ENCODE results near the gene PTPN14.

DNA sequence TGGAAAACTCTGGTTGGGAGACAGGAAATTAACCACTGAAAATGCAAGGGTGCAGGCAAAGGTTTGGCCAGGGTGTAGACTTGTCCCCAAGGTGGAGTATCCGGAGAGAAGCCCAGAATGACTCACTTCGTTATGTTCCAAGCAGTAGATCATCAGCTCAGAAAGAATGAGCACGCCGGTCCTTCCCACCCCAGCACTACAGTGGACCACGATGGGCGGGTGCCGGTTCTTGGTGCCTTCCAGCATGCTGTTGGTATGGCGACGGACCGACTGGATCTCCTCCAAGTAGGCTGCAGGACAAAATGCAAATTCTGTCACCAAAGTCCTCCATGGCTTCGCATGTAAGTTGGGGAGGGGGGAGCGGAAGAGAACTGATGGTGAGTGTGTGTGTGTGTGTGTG is 187.0 kb downstream of the PTPN14 start:
- TF ChIP-seq CREB5 (CRISPR knock-in tag; IDR thresholded peaks at IDR 0.05; ENCODE audit: low read depth) (no peak), CSDC2 (CRISPR knock-in tag; IDR thresholded peaks at IDR 0.05) (no peak), OSR1 (CRISPR knock-in tag; IDR thresholded peaks at IDR 0.05) (no peak), GLIS3 (CRISPR knock-in tag; IDR thresholded peaks at IDR 0.05) (no peak), ZFP3 (CRISPR knock-in tag; IDR thresholded peaks at IDR 0.05) (no peak), ARNTL (CRISPR knock-in tag; IDR thresholded peaks at IDR 0.05; ENCODE audit: borderline replicate concordance, low read depth) (no peak)
- TF ChIP-seq, protein P1, sequence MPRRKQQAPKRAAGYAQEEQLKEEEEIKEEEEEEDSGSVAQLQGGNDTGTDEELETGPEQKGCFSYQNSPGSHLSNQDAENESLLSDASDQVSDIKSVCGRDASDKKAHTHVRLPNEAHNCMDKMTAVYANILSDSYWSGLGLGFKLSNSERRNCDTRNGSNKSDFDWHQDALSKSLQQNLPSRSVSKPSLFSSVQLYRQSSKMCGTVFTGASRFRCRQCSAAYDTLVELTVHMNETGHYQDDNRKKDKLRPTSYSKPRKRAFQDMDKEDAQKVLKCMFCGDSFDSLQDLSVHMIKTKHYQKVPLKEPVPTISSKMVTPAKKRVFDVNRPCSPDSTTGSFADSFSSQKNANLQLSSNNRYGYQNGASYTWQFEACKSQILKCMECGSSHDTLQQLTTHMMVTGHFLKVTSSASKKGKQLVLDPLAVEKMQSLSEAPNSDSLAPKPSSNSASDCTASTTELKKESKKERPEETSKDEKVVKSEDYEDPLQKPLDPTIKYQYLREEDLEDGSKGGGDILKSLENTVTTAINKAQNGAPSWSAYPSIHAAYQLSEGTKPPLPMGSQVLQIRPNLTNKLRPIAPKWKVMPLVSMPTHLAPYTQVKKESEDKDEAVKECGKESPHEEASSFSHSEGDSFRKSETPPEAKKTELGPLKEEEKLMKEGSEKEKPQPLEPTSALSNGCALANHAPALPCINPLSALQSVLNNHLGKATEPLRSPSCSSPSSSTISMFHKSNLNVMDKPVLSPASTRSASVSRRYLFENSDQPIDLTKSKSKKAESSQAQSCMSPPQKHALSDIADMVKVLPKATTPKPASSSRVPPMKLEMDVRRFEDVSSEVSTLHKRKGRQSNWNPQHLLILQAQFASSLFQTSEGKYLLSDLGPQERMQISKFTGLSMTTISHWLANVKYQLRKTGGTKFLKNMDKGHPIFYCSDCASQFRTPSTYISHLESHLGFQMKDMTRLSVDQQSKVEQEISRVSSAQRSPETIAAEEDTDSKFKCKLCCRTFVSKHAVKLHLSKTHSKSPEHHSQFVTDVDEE (CRISPR knock-in tag; IDR thresholded peaks at IDR 0.05) = no peak
- TF ChIP-seq, protein P2, sequence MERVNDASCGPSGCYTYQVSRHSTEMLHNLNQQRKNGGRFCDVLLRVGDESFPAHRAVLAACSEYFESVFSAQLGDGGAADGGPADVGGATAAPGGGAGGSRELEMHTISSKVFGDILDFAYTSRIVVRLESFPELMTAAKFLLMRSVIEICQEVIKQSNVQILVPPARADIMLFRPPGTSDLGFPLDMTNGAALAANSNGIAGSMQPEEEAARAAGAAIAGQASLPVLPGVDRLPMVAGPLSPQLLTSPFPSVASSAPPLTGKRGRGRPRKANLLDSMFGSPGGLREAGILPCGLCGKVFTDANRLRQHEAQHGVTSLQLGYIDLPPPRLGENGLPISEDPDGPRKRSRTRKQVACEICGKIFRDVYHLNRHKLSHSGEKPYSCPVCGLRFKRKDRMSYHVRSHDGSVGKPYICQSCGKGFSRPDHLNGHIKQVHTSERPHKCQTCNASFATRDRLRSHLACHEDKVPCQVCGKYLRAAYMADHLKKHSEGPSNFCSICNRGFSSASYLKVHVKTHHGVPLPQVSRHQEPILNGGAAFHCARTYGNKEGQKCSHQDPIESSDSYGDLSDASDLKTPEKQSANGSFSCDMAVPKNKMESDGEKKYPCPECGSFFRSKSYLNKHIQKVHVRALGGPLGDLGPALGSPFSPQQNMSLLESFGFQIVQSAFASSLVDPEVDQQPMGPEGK (CRISPR knock-in tag; IDR thresholded peaks at IDR 0.05; ENCODE audit: borderline replicate concordance) = no peak

Data from SK-N-SH treated with all-trans-retinoic acid at 6 μM for 48 hours (cell line).